ENCODE results near the gene NLK. TPM values are rescaled to one million over a fixed set of nuclear protein-coding genes. Genes with fewer than 3 reads are reported as not detected.

NLK gene
- total RNA-seq, 2 donors from 2014 or later: 15.5 to 30.1 TPM

- Histone ChIP-seq H3K36me3 (replicated peaks in 1 of 2; ENCODE audit: insufficient read depth in 1 of 2, low read depth in 2 of 2) (no peaks in the 10 kb centered on the region), H3K4me3 (no peak overlapping the region), H3K4me1 (no peaks in the 10 kb centered on the region), H3K9me3 (no peaks in the 10 kb centered on the region), H3K27me3 (no peaks in the 10 kb centered on the region), H3K27ac (no peak overlapping the region)
- DNase-seq (no peak), ATAC-seq (no peak)
- intact Hi-C loops (cut with DNase I): no loop called here
- WGBS, 2 donors: 93 to 95% methylated on average over 4 of the region's 4 CpGs
- TF ChIP-seq POLR2A (IDR thresholded peaks at IDR 0.05): no peak
Observed at GRCh38 chr17:28161311-28161710, 118.8 kb downstream of the NLK start.

GRCh38 chr17:28166478-28166877 lies 124.0 kb downstream of the NLK start:
- peaks cover 0 to 3% of the 10 kb centered on the region in 2 donors for H3K36me3 ChIP-seq (replicated peaks in 1 of 2; ENCODE audit: insufficient read depth in 1 of 2, low read depth in 2 of 2)
- no peak overlapping the region for H3K27ac ChIP-seq
- intact Hi-C loops (cut with DNase I): no loop called here
- no peaks in the 10 kb centered on the region for H3K27me3 ChIP-seq
- no peaks in the 10 kb centered on the region for H3K4me1 ChIP-seq
- 67 to 68% methylated on average over 2 of the region's 2 CpGs for WGBS, 2 donors
- DNase-seq (no peak), ATAC-seq (no peak)
- TF ChIP-seq POLR2A (IDR thresholded peaks at IDR 0.05) (no peak), CTCF (IDR thresholded peaks at IDR 0.05) (no peak)
- no peaks in the 10 kb centered on the region for H3K9me3 ChIP-seq
- no peak overlapping the region for H3K4me3 ChIP-seq

- no peak overlapping the region for H3K4me3 ChIP-seq
- H3K36me3 ChIP-seq (replicated peaks in 1 of 2; ENCODE audit: insufficient read depth in 1 of 2, low read depth in 2 of 2): peaks cover 0 to 3% of the 10 kb centered on the region in 2 donors
- H3K4me1 ChIP-seq: peaks cover 8% of the 10 kb centered on the region
- no peaks in the 10 kb centered on the region for H3K9me3 ChIP-seq
- 56 to 75% methylated on average over 3 of the region's 3 CpGs for WGBS, 2 donors
- H3K27ac ChIP-seq: no peak overlapping the region
- intact Hi-C loops (cut with DNase I): no loop called here
- ATAC-seq: no peak
- TF ChIP-seq CTCF (IDR thresholded peaks at IDR 0.05): no peak
- TF ChIP-seq POLR2A (IDR thresholded peaks at IDR 0.05): no peak
- no peaks in the 10 kb centered on the region for H3K27me3 ChIP-seq
- no peak for DNase-seq
Observed at GRCh38 chr17:28169621-28170349, 127.3 kb downstream of the NLK start.

GRCh38 chr17:28170771-28171170 lies 128.3 kb downstream of the NLK start:
- H3K4me3 ChIP-seq: no peak overlapping the region
- no peak for TF ChIP-seq CTCF (IDR thresholded peaks at IDR 0.05)
- no peak for TF ChIP-seq POLR2A (IDR thresholded peaks at IDR 0.05)

GRCh38 chr17:28173031-28173561 lies 130.6 kb downstream of the NLK start:
- H3K4me3 ChIP-seq: no peak overlapping the region
- H3K36me3 ChIP-seq (replicated peaks in 1 of 2; ENCODE audit: insufficient read depth in 1 of 2, low read depth in 2 of 2): peaks cover 0 to 3% of the 10 kb centered on the region in 2 donors
- ATAC-seq (no peak), DNase-seq (no peak)
- WGBS, 2 donors: 18 to 41% methylated on average over 3 of the region's 3 CpGs
- no peaks in the 10 kb centered on the region for H3K27me3 ChIP-seq
- intact Hi-C loops (cut with DNase I): no loop called here
- H3K27ac ChIP-seq: peak overlapping the region in 1 of 4 donors; percentile 2
- no peak for TF ChIP-seq POLR2A (IDR thresholded peaks at IDR 0.05)
- TF ChIP-seq CTCF (IDR thresholded peaks at IDR 0.05): no peak
- peaks cover 9% of the 10 kb centered on the region for H3K4me1 ChIP-seq
- H3K9me3 ChIP-seq: no peaks in the 10 kb centered on the region

More at GRCh38 chr17:28170771-28171170, 128.3 kb downstream of the NLK start:
- H3K9me3 ChIP-seq: no peaks in the 10 kb centered on the region
- no peaks in the 10 kb centered on the region for H3K27me3 ChIP-seq
- H3K36me3 ChIP-seq (replicated peaks in 1 of 2; ENCODE audit: insufficient read depth in 1 of 2, low read depth in 2 of 2): peaks cover 0 to 3% of the 10 kb centered on the region in 2 donors
- DNase-seq (no peak), ATAC-seq (no peak)
- H3K27ac ChIP-seq: no peak overlapping the region
- peaks cover 8% of the 10 kb centered on the region for H3K4me1 ChIP-seq
- intact Hi-C loops (cut with DNase I): no loop called here

All from body of pancreas (tissue), 4 donors.